Spleen (tissue), 7 donors: ENCODE measurements around the gene ST6GALNAC5.
"Not testable (repeated sequence)": the region's sequence is repeated elsewhere in the genome, so short reads cannot be mapped to it uniquely, and the experiment has no call there.

Experiments used
- CTCF ChIP-seq, 11 experiments: fragments of 200-600 bp in 7 of 11; fragments of 450-650 bp in 4 of 11; sonication (generic) in 4 of 11; IDR thresholded peaks in 8 of 11; conservative IDR thresholded peaks in 3 of 11; 1 replicate in 7 of 11; 2 replicates in 4 of 11; pipeline versions ENCODE4 v1.4.0 to v1.8.0; 2016 to 2021; ENCODE audit warnings: antibody characterized with exemption in 11 of 11, inconsistent platforms in 4 of 11, mild to moderate bottlenecking in 1 of 11
- POLR2A ChIP-seq, 3 donors: fragments of 450-650 bp; IDR thresholded peaks; one replicate each; pipeline ENCODE4 v1.5.1; 2017; ENCODE audit warnings: antibody characterized with exemption in 3 of 3, mild to moderate bottlenecking in 1 of 3
- POLR2AphosphoS5 ChIP-seq, 3 donors: sonication (generic); formaldehyde crosslinking; IDR thresholded peaks; one replicate each; pipeline ENCODE4 v1.5.1; 2017; ENCODE audit warnings: antibody characterized with exemption in 3 of 3
- donor health status: DM: no; HTN: no; CAD: no; lungs with moderate emphysema.
- donor health status: DM: no; HTN: no; CAD: no.
- donor health status: DM: no; HTN: no; CAD: no.

GRCh38 chr1:76822961-76823360 is 44.3 kb upstream of the ST6GALNAC5 start:
- not testable (repeated sequence) for TF ChIP-seq CTCF (IDR thresholded peaks at IDR 0.05 in 8 of 11, conservative IDR thresholded peaks at IDR 0.05 in 3 of 11); POLR2AphosphoS5 (IDR thresholded peaks at IDR 0.05); POLR2A (IDR thresholded peaks at IDR 0.05)
